ENCODE measurements around the gene BTBD9.

BTBD9 gene

DNA sequence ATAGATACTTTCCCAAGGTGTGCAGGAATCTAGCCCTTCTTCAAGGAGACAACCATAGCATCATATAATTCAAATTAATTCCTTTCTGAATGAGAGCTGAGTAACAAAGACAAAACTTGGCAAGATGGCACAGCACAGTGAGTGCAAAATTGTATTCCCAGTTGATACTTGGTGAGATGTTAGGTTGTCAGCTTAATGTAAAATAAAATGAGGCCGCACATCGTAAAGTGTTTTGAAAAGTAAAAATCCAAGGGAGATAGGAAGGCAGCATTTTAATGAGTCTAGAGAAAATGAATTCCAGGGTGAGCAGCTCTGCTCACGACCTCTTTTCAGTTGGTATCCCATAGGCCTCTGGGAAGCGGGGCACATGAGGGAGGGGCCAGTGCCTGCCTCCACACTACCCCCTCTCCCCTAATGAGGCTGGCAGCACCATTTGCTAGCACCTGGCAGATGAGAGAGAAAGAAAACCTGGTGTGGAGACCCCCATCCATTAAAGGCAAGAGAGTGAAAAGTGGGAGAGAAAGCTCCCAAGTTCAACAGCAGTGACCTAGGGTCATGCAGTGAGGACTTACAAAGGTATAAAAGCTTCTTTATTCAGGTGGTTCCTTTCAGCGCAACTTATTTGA is 158.4 kb downstream of the BTBD9 start:
- DNase-seq (ENCODE audit: low read depth): no peak

DNA sequence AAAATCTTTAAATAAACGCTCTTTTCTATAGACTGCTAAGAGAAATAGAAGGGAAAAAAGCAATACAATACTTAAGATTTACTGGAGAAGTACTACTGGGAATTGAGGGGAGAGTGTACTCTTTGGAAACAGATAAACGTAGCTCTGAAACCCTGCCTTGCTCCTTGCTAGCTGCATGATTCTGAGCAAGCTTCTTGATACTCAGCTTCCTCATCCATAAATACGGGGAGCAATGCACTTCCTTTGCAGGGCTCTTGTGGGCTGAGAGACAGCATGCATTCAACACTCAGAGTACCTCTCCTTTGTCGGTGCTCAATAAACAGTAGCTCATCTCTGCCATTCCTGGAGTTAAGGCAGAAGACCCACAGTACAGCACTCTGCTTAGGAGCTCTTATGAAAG is 159.7 kb downstream of the BTBD9 start:
- no peak for DNase-seq (ENCODE audit: low read depth)

DNA sequence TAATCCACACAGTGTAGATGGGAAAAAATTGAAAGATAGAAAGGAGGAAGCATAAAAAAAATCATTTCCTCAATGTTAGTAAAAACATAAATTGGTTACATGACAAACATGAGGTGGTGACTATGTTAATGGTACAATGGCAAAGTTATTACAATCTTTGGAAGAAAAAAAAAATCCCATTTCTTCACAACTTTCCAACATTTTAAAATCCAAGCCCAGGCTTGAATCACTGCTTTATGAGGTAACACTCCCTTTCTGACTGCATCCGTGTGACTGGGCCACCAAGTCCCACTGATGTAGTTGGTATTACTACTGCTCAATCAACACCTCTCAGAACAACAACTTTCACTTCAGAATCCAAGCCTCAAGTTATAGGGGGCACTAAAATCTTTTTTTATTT is 160.4 kb downstream of the BTBD9 start:
- no peak for DNase-seq (ENCODE audit: low read depth)

DNA sequence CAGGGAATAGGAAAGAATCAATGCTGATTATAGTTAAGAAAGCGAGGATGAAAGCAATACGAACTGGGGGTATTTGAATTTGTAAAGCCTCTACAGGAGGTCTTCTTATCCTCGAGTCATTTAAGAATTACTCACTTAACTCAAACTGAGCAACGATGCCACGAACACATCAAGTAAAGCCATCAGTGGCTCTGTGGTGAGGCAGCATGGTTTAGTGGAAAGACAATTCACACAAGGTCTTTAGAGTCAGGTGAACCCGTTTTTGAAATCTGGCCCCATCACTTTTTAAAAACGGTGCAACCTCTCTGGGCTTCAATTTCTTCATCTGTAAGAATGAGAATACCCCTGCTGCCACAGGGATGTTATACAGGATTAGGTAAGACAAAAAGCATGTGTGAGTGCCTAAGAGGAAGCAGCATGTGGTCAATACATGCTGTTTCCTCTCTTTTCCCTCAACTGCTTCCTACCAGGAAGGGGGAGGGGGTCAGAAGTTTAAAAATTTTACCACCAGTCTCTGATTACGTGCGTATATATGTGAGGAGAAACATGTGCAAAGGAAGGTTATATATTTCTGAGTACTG is 162.0 kb downstream of the BTBD9 start:
- no peak for DNase-seq (ENCODE audit: low read depth)

DNA sequence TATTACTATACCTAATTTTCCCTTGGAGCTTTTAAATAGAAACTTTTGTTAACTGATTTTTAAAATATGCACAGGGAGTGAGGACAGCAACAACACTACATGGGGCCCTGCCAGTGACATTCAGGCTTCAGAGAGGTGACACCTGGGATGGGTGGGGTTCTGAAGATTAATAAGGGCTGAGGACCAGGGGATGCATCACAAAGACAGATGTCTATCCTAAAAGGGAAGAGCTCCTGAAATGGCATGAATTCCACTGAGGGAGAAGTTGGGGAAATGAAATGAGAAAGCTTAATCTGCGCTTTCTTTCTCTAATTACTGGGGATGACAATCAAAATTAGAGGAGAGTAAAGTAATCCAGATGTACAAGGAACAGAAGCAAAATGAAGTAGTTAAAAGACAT is 162.8 kb downstream of the BTBD9 start:
- DNase-seq (ENCODE audit: low read depth): no peak

DNA sequence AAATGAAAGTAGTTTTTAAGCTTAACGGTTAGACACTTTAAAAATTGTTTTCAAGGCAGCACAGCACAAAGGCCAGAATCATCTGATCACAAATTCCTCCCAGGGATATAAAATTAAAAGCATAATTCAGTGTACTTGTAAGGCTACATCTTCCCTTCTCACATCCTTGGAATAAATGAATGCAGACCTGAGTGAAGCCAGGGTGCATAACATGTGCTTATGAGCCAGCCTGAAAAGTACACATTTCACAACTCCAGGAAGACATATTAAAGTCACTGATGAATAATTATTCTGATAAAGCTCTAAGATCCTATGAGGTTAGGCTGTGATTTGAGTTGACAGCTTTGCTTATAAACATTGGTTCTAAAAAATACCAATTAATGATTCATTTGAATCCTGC is 163.6 kb downstream of the BTBD9 start:
- no peak for DNase-seq (ENCODE audit: low read depth)

DNA sequence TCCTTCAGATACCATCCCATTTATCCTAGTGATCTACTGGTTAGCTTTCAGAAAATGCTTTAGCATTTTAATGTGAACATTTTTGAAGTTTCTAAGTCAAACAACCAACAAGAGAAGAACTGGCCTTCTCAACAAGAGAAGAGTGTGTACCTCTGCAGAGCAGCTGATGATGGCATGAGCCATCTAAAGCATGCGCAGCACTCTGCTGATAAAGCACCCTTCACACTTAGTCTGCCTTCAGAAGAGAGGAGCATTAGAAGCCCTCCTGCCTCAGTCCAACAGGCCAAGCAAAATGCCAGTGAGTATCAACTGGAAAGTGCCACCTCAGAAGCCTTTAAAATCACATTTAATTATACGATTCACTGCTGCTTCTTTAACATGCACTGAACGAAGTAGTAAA is 169.2 kb downstream of the BTBD9 start:
- DNase-seq (ENCODE audit: low read depth): no peak

DNA sequence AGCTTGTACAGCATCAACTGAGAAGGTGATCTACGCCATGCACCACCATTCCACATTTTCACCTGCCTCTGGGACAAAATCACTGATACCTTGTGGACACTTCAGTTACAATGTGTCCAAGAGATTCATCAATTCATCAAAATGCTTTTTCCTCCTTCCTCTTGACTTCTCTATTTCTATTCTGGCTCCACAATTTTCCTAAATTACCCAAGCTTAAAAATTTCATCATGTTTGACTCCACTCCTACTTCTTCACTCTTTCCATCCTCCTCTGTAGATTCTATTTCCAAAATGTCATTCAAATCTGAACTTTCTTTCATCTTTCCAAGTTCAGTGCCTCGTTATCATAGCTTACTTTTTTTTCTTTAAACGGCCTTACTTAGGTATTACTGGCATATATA is 172.2 kb downstream of the BTBD9 start:
- no peak for DNase-seq (ENCODE audit: low read depth)

DNA sequence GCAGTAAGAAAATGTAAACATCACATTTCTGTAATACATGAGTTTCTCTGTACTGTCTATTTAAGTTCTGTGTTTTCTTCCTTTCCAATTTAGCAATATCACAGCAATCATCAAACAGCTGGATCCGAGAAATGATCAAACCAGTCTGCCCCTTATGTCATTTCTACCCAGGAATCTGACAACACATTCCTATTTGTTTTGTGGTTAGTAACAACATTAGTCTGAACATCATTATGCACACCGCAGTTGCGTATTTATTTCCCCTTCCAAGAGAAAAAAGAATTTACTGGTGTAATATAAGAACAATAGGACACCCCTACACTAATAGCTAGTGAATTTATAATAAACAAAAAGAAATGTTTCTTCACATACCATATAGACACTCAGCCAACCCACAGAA is 179.5 kb downstream of the BTBD9 start:
- peak; percentile 42 for DNase-seq (ENCODE audit: low read depth)

DNA sequence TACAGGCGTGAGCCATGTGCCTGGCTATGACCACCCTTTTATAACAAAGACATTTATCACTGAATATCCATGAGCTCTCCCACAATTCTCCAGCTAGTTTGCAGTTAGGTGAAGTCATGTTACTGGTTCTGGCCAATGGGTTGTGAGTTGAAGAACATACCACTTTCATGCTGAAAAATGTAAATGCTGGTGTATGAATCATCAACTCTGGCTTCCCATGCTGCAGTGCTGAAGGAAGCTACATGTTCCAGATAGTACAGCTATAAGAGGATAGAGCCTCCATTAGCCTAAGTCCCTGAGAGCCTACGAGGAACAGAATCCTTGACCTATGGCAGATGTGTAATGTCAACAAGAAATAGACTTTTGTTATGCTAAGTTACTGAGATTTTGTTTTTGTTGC is 180.4 kb downstream of the BTBD9 start:
- DNase-seq (ENCODE audit: low read depth): peak; percentile 46

DNA sequence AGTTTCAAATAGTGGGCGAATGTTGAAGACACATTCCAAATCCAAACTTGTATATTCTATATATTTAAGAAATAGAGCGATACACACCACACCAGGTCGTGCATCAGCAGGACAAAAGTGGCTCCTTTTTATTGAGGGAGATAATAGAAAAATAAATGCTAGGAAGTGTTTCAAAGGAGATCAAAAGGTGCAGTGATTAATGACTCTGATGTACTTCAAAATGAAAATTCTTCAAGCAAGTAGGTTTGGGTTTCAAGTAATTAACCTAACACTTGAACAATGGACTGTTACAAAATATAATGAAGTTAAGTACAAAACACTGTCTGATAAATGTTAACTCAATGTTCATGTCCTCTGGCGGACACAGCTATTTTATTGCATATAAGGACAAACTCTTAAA is 185.9 kb downstream of the BTBD9 start:
- DNase-seq (ENCODE audit: low read depth): no peak

DNA sequence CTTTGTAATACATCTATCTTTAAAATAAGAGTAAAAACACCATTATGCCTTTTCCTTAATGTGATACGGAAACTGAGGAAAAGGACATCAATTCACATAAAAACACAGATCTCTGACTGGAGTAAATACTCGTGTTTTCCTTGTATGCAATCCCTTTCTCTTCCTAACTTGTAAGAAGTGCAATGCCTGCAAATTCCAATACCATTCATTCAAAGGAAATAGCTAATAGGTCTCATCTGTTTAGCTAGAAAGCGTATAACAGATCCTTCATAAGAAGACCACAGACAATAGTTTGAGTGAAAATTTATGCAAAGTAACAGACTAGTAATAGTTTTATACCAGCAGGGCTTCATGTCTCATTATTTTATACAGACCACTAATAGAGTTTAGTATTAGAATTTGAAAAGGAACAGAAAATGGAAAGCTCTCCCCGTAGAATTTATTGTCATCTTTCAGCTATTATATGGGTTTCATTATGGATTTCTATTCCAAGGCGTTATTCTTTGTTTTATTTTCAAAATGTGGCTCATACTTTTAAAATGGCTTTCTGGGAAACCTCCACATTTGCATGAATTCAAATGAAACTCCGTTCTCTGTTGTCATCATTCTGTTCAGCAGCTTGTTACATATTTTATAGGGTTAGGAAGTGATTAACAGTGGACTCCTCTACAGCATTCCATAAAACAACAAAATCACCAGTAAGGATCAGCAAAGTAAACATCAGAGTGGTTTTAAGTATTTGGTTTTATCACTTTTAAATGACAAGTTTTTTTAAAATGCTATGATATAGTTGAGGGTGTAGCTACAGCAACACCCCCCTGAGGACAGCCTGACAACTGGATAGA is 186.7 kb downstream of the BTBD9 start:
- peak; percentile 42 for DNase-seq (ENCODE audit: low read depth)

DNA sequence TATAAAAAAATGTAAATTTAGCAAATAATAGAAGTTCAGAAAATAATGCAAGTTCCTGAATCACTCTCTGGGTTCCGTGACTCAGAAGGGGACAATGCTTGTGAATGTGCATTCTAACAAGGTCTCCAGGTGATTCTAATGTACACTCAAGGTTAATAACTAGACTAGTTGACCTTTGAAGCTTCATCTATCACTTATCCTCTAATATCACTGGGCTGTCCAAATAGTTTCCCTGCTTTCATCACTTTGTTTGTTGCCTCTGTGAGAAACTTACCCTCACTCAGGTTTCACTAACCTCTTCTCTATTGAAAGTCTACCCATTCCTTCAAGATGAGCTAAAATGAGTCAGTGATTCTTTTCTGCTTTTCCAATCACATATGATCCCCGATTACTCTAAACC is 189.0 kb downstream of the BTBD9 start:
- no peak for DNase-seq (ENCODE audit: low read depth)

DNA sequence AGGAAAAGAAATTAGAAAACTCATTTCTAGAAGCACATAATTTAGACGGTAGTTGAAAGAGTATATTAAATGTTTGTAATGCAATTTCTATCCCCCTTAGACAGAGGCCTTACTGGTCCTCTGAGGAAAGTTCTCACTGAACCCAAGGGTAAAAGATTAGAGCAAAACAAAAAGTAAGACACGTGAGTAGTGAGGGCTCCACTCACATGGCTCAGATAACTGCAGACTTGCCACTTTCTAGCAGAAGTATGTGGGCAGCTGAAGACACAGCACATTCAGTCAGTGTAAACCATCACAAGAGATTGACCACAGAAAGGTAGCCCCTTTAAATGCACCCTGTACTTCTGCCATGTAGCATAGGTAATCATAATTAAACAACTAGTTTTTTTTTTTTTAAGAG is 193.8 kb downstream of the BTBD9 start:
- DNase-seq (ENCODE audit: low read depth): no peak

DNA sequence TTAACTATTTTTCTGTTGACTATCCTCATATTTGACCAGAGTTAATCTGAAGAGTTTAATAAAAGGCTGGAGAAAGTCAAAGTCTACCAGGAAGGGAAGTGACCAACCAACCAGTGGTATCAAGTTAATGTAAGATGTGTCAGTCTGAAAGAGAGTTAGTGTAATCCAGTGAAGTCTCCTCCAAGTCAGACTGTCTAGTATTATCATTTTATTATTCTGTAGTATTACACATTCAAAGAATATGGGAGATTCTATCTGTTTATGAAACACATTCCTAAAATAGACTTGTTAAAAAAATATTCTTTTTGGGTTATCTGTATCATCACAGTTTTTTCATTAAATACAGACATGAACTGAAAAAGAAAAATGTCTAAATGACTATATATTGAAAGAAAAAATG is 194.4 kb downstream of the BTBD9 start:
- peak; percentile 74 for DNase-seq (ENCODE audit: low read depth)

DNA sequence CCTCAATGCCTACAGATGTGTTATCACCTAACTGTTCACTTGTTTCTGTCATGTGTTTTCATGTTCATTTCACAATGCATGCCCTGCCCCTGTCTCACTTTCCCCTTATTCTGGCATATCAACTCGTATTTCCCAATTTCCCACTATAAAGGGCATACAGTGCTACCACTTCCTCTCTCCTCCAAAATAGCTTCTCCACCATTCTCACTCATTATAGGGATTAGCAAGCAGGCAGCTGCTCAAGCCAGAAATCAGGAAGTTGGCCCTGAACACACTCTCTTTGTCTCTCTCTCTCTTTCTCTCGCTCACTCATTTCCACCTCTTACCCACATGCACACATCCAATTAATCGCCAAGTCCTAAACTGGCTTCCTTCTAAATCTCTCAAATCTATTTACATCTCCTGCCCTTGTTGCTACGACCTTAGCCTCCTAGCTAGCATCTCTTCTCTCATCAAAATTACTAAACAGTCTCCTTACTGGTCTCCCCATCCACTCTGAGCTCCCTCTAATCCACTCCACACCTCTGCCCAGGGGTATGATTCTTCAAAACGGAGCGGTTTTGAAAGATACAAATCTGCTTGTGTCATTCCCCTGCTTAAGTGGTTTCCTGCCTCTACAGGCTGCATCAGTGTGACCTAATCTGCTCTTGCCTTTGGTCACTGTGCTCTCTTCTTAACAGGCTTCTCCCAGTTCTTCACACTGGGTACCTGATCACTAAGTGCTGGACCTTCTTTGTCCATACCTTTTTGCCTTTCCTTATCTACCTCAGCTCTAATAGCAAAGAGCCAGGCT is 196.2 kb downstream of the BTBD9 start:
- peak; percentile 16 for DNase-seq (ENCODE audit: low read depth)

DNA sequence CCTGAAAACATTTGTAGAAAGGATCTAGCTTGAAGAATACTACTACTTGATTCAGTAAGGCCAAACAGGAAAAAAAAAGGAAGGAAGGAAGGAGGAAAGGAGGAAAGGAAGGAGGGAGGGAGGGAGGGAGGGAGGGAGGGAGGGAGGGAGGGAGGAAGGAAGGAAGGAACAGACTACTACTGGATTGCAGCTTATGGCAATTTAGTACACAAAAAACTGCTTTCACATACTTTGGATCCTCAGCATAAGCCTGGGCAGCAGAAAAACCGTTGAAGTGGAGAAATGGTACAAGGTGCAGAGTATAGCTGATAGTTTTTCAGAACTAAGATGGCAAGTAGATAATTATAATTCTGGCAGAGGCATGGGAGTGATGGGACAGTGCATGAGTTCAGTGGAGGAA is 201.6 kb downstream of the BTBD9 start:
- DNase-seq (ENCODE audit: low read depth): no peak

DNA sequence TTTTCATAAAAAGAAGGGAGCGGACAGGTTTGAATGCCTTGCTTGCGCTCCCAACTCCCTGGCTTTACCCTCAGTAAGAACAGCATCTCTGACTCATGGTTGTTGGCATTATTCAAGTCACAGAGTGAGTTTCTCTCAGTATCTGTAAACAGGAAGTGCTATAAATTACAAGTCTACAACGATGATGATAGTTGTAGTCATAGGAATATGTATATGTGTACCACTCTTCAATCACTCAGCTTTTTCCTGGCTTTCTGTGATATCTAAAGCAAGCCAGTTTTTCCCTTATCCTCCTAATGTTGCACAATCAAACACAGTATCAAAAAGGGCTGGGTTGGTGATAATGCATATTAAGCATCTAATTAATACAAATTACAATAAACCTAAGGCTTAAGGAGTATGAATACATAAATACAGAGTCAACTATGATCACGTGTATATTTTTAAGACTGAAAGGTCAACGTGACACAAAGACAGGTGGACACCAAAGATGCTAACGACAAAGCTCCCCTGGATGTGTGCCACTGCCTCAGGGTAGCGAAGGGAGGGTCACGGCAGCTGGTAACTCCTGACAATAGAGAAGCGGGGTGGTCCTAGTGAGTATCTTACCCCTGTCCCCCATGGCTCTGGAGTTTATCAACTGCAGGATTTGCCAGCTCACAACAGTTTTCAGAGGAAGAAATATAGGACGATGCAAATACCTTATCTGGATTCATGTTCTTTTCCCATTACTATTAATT is 202.8 kb downstream of the BTBD9 start:
- DNase-seq (ENCODE audit: low read depth): peak; percentile 68

DNA sequence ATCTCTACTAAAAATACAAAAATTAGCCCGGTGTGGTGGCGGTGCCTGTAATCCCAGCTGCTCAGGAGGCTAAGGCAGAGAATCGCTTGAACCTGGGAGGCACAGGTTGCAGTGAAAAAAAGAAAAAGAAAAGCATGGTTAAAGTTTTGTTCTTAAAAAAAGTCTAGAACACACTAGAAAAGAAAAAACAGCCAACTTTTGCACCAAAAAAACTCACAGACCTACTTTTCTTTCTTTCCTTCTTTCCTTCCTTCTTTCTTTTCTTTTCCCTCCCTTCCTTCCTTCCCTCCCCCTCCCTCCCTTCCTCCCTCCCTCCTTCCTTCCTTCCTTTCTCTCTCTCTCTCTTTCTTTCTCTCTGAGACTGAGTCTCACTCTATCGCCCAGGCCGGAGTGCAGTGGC is 204.4 kb downstream of the BTBD9 start:
- no peak for DNase-seq (ENCODE audit: low read depth)

DNA sequence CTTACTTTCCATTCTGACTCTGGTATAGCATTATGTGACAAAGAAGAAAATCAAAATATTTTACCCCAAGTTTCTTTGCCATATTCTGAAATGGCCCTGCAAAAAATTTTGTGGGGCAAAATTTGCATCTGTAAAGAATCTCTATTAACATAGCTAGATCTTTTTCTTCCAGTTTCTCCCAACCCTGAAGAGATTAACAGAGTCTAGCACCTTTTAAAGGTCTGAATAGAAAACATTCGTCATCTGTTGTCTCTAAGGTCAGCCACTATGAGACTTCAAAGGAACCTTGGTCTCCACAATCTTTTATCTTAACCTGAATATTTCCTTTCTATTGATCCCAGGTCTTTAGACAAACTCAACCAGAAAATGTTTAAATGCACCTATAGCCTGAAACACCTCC is 205.7 kb downstream of the BTBD9 start:
- no peak for DNase-seq (ENCODE audit: low read depth)

DNA sequence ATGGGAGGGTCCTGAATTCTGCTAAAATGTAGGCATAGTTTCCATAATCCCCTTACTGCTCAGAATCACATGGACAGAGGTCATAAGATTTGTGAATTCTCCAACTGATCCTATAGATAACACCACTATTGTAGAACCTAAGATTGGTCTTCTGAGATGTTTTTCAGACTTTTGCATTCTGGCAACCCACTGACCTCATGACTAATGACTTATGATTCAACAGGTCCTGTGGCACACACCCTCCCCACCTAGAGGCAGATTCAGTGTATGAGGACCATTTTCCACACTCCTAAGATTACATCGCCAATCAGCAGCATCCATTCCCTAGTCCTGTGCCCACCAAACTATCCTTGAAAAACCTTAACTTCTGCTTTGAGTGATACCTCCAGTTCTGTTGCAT is 207.2 kb downstream of the BTBD9 start:
- peak; percentile 32 for DNase-seq (ENCODE audit: low read depth)

DNA sequence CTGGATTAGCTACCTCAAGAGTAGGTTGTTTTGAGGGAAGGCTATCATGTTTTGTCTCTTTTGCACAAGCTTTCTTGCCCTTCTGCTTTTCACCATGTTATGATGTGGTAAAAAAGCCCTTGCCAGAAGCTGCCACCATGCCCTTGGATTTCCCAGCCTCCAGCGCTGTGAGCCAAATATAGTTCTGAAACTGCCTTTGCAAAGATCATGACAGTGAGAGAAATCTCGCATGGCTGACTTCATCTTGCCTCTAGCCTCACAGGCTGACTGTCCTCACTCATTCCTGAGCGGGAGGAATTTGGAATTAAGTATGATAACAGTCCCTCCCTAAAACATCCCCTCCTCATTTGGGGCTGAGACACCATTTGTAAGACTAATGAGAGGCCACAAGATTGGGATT is 207.7 kb downstream of the BTBD9 start:
- DNase-seq (ENCODE audit: low read depth): no peak
